H1 (cell line): Measurements from ENCODE around the gene TBC1D16. TPM values are rescaled to one million over a fixed set of nuclear protein-coding genes. Genes with fewer than 3 reads are reported as not detected.

ENCODE experiments used
- CTCF ChIA-PET: fragments of 300-600 bp; sonication (Branson Sonifier 250); formaldehyde crosslinking; loops from one replicate; lab custom pipeline; 2021; ENCODE audit not compliant: partially characterized antibody; lab: Charles Lee
- POLR2A ChIA-PET: fragments of 300-600 bp; sonication (Branson Sonifier 250); formaldehyde crosslinking; loops from one replicate; lab custom pipeline; 2021; ENCODE audit warnings: inconsistent platforms; ENCODE audit not compliant: partially characterized antibody; lab: Charles Lee
- DNase-seq, 2 experiments: peaks; one replicate each; pipeline versions ENCODE4 v3.0.0 to v3.0.0-alpha.2; 2010 to 2022; ENCODE audit warnings: low spot score in 2 of 2, low read depth in 1 of 2, mixed read lengths in 1 of 2
- FAIRE-seq: peaks from 2 replicates; lab custom pipeline; 2011; peaks lifted over from hg19 to GRCh38; lab: Jason Lieb, UNC
- H2AFZ ChIP-seq: 2 replicates; pipeline ENCODE4 v1.8.1; 2012; ENCODE audit warnings: low read length, inconsistent platforms
- H2AK5ac ChIP-seq: 2 replicates; pipeline ENCODE4 v1.6.1; 2013; ENCODE audit warnings: low read depth, low read length
- H2BK120ac ChIP-seq: replicated peaks from 2 replicates; pipeline ENCODE3; 2013; ENCODE audit warnings: low read depth, low read length, inconsistent platforms
- H2BK12ac ChIP-seq: 2 replicates; pipeline ENCODE4 v1.6.1; 2013; ENCODE audit warnings: low read depth, low read length
- H2BK15ac ChIP-seq: 2 replicates; pipeline ENCODE4 v1.6.1; 2013; ENCODE audit warnings: low read length
- H2BK20ac ChIP-seq: 2 replicates; pipeline ENCODE4 v1.6.1; 2013; ENCODE audit warnings: low read length
- H2BK5ac ChIP-seq: 2 replicates; pipeline ENCODE4 v1.6.1; 2013; ENCODE audit warnings: low read depth, low read length
- H3K14ac ChIP-seq: 2 replicates; pipeline ENCODE4 v1.6.1; 2013; ENCODE audit warnings: inconsistent platforms; ENCODE audit not compliant: insufficient read length
- H3K18ac ChIP-seq: 2 replicates; pipeline ENCODE4 v1.6.1; 2013; ENCODE audit warnings: low read length; ENCODE audit errors: extremely low read depth
- H3K23ac ChIP-seq: 2 replicates; pipeline ENCODE4 v1.6.1; 2013; ENCODE audit warnings: inconsistent platforms; ENCODE audit not compliant: insufficient read length
- H3K23me2 ChIP-seq: 2 replicates; pipeline ENCODE4 v1.6.1; 2013; ENCODE audit warnings: low read depth, low read length
- H3K27ac ChIP-seq: 2 replicates; pipeline ENCODE4 v1.6.1; 2011; ENCODE audit warnings: low read depth, low read length, inconsistent platforms
- H3K27me3 ChIP-seq, 4 experiments: replicated peaks in 1 of 4; 1 replicate in 1 of 4; 2 replicates in 3 of 4; pipeline versions ENCODE4 v1.6.1 to v1.8.1; 2011 to 2013; ENCODE audit warnings: low read length in 3 of 4, mild to moderate bottlenecking in 3 of 4, inconsistent platforms in 2 of 4, mixed read lengths in 2 of 4, moderate library complexity in 1 of 4; ENCODE audit not compliant: control insufficient read depth in 3 of 4, insufficient read depth in 3 of 4; ENCODE audit errors: extremely low read depth in 1 of 4
- H3K36me3 ChIP-seq, 4 experiments: 2 replicates each; pipeline versions ENCODE4 v1.6.1 to v1.8.1; 2011 to 2013; ENCODE audit warnings: mild to moderate bottlenecking in 4 of 4, low read length in 3 of 4, moderate library complexity in 2 of 4, control low read depth in 1 of 4, inconsistent platforms in 1 of 4; ENCODE audit not compliant: insufficient read depth in 4 of 4, control insufficient read depth in 2 of 4
- H3K4ac ChIP-seq: replicated peaks from 2 replicates; pipeline ENCODE3; 2013; ENCODE audit warnings: low read length, low read depth, mixed read lengths, inconsistent platforms; ENCODE audit not compliant: insufficient read length
- H3K4me1 ChIP-seq, 4 experiments: replicated peaks in 1 of 4; 1 replicate in 1 of 4; 2 replicates in 3 of 4; pipeline versions ENCODE4 v1.6.1 to v1.8.1; 2011 to 2013; ENCODE audit warnings: low read length in 3 of 4, inconsistent platforms in 2 of 4, mixed read lengths in 1 of 4; ENCODE audit not compliant: insufficient read depth in 4 of 4, control insufficient read depth in 3 of 4
- H3K4me2 ChIP-seq, 2 experiments: 2 replicates each; pipeline versions ENCODE4 v1.6.1 to v1.8.1; 2011 to 2013; ENCODE audit warnings: low read depth in 2 of 2, low read length in 2 of 2, control low read depth in 1 of 2, inconsistent platforms in 1 of 2, mild to moderate bottlenecking in 1 of 2; ENCODE audit not compliant: insufficient read depth in 1 of 2
- H3K4me3 ChIP-seq, 4 experiments: fragments of 200-600, 300-600 bp in 1 of 4; sonication (generic), shearing (Covaris generic), sonication (Bioruptor Twin) in 1 of 4; 2 replicates each; pipeline versions ENCODE4 v1.5.1 to v1.8.1; 2011 to 2016; ENCODE audit warnings: low read length in 4 of 4, low read depth in 3 of 4, control low read depth in 2 of 4, inconsistent platforms in 2 of 4, mild to moderate bottlenecking in 2 of 4, mixed read lengths in 1 of 4, moderate library complexity in 1 of 4; ENCODE audit not compliant: insufficient read depth in 2 of 4; ENCODE audit errors: extremely low read depth in 1 of 4
- H3K56ac ChIP-seq: replicated peaks from 2 replicates; pipeline ENCODE3; 2013; ENCODE audit warnings: low read depth, mild to moderate bottlenecking, mixed read lengths, low read length, inconsistent platforms; ENCODE audit not compliant: insufficient read length
- H3K79me1 ChIP-seq: 2 replicates; pipeline ENCODE4 v1.6.1; 2013; ENCODE audit warnings: low read depth, low read length, control low read depth
- H3K79me2 ChIP-seq, 2 experiments: 2 replicates each; pipeline versions ENCODE4 v1.6.1 to v1.8.1; 2012 to 2013; ENCODE audit warnings: low read length in 2 of 2, mild to moderate bottlenecking in 2 of 2, inconsistent platforms in 1 of 2; ENCODE audit not compliant: insufficient read depth in 2 of 2, control insufficient read depth in 1 of 2
- H3K9ac ChIP-seq, 4 experiments: replicated peaks in 1 of 4; 1 replicate in 1 of 4; 2 replicates in 3 of 4; pipeline versions ENCODE4 v1.6.1 to v1.8.1; 2011 to 2013; ENCODE audit warnings: low read depth in 3 of 4, low read length in 3 of 4, control low read depth in 2 of 4, mild to moderate bottlenecking in 2 of 4, moderate library complexity in 2 of 4, inconsistent platforms in 1 of 4; ENCODE audit errors: extremely low read depth in 1 of 4
- H3K9me3 ChIP-seq, 2 experiments: 2 replicates each; pipeline versions ENCODE4 v1.6.1 to v1.8.1; 2012 to 2013; ENCODE audit warnings: mild to moderate bottlenecking in 2 of 2, moderate library complexity in 2 of 2, control low read depth in 1 of 2, inconsistent platforms in 1 of 2, low read depth in 1 of 2, low read length in 1 of 2, mixed read lengths in 1 of 2; ENCODE audit not compliant: insufficient read depth in 2 of 2
- H4K20me1 ChIP-seq, 2 experiments: replicated peaks in 1 of 2; 2 replicates each; pipeline versions ENCODE3 to v1.8.1; 2011 to 2013; ENCODE audit warnings: inconsistent platforms in 2 of 2, low read length in 2 of 2, mild to moderate bottlenecking in 1 of 2; ENCODE audit not compliant: insufficient read depth in 2 of 2, control insufficient read depth in 1 of 2
- H4K5ac ChIP-seq: 2 replicates; pipeline ENCODE4 v1.6.1; 2013; ENCODE audit warnings: low read length, low read depth, mixed read lengths, inconsistent platforms; ENCODE audit not compliant: insufficient read length
- H4K8ac ChIP-seq: 2 replicates; pipeline ENCODE4 v1.8.0; 2013; ENCODE audit warnings: mild to moderate bottlenecking, moderate library complexity, low read length, inconsistent platforms; ENCODE audit not compliant: insufficient read depth; ENCODE audit errors: extremely low read depth
- H4K91ac ChIP-seq: replicated peaks from 2 replicates; pipeline ENCODE3; 2013; ENCODE audit warnings: low read length, mixed read lengths, inconsistent platforms; ENCODE audit not compliant: insufficient read length
- GABPA ChIP-seq: IDR thresholded peaks from 2 replicates; pipeline ENCODE4 v1.6.1; 2011; ENCODE audit warnings: mild to moderate bottlenecking, low read length, moderate library complexity, borderline replicate concordance; ENCODE audit not compliant: insufficient read depth
- JUN ChIP-seq: IDR thresholded peaks from 2 replicates; pipeline ENCODE4 v1.6.1; 2011; ENCODE audit warnings: low read depth, mild to moderate bottlenecking, improper control_type of control experiment, low read length
- KDM1A ChIP-seq: fragments of 200-600, 300-600 bp; sonication (generic); IDR thresholded peaks from 2 replicates; pipeline ENCODE4 v1.7.1; 2016; ENCODE audit warnings: mild to moderate bottlenecking, low read length, borderline replicate concordance
- NANOG ChIP-seq: IDR thresholded peaks from 2 replicates; pipeline ENCODE4 v1.6.1; 2011; ENCODE audit warnings: low read length, low read depth, mild to moderate bottlenecking, inconsistent platforms; ENCODE audit not compliant: insufficient read depth, poor library complexity, severe bottlenecking
- POU5F1 ChIP-seq: IDR thresholded peaks from 2 replicates; pipeline ENCODE4 v1.6.1; 2011; ENCODE audit warnings: low read depth, mild to moderate bottlenecking, low read length, moderate library complexity
- TAF1 ChIP-seq: IDR thresholded peaks from 2 replicates; pipeline ENCODE4 v1.6.1; 2011; ENCODE audit warnings: mild to moderate bottlenecking, low read depth, low read length
- TAF7 ChIP-seq: optimal IDR thresholded peaks from 2 replicates; pipeline ENCODE3; 2011; ENCODE audit warnings: low read depth, mild to moderate bottlenecking, inconsistent platforms, low read length, moderate library complexity, borderline replicate concordance
- WGBS, 2 experiments: shearing (Covaris generic) in 1 of 2; methylation state at CpG; one replicate each; pipeline versions ENCODE4 v1.1.6 to v1.1.7; 2013 to 2015; ENCODE audit warnings: low lambda C conversion rate in 2 of 2, mixed read lengths in 2 of 2, inconsistent platforms in 1 of 2, low coverage in 1 of 2, missing lambda C conversion rate in 1 of 2; ENCODE audit not compliant: insufficient replicate concordance in 2 of 2, insufficient coverage in 1 of 2, insufficient read length in 1 of 2; ENCODE audit errors: extremely low coverage in 1 of 2, missing lambda C conversion rate in 1 of 2; 5-methylcytosine and 5-hydroxymethylcytosine counted together
- polyA plus RNA-seq, 7 experiments: library from polyadenylated mRNA; depleted of rRNA in 3 of 7; stranded (reverse) in 5 of 7; unstranded in 2 of 7; fragments of >200 nt in 5 of 7; fragments of 200-250 nt in 2 of 7; gene quantifications; 1 replicate in 5 of 7; 2 replicates in 1 of 7; 4 replicates in 1 of 7; pipeline versions ENCODE4 v1.2.1 to v1.2.3, GENCODE V29; 2011 to 2013; ENCODE audit warnings: missing spikeins in 2 of 7, mixed read lengths in 2 of 7
- total RNA-seq: library from RNA; stranded (reverse); fragmentation: NEBNext Ultra II Directional; extraction: Animal tissue kit (Norgen Biotek cat#: 25700); gene quantifications from 2 replicates; pipeline ENCODE4 v1.2.1, GENCODE V29; 2021
- TF ChIP-seq, protein P1 (sequence below), 3 experiments: IDR thresholded peaks; 1 replicate in 2 of 3; 2 replicates in 1 of 3; pipeline versions ENCODE4 v1.5.1 to v1.6.1; 2011; ENCODE audit warnings: low read length in 3 of 3, mild to moderate bottlenecking in 3 of 3, inconsistent platforms in 2 of 3, low read depth in 1 of 3, moderate library complexity in 1 of 3; ENCODE audit not compliant: insufficient read depth in 1 of 3; ENCODE audit errors: control extremely low read depth in 1 of 3

TBC1D16 gene
- total and polyA plus RNA-seq, 2 of the 8 experiments (the other 6 are each of a cell fraction or from before 2014, with no cell fraction given): 21.1 to 109 TPM

DNA sequence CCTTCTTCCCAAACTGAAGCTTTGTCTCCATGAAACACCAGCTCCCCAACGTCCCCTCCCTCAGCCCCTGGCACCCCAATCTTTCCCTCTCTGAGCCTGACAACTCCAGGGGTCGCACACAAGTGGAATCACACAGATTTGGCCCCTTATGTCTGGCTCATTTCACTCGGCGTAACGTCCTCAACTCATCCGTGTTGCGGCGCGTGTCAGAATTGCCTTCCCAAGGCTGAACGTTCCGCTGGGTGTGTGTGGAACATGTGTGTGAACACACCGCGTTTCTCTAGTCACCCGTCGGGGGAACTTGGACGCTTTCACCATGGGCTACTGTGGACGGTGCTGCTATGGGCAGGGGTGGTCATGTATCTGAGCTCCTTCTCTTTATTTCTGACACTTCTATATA lies 45.0 kb downstream of the TBC1D16 start:
- FAIRE-seq: no peak
- TF ChIP-seq GABPA (no peak), KDM1A (no peak), POU5F1 (no peak), TAF1 (no peak), TAF7 (no peak), NANOG (no peak), JUN (no peak)
- TF ChIP-seq, protein P1, sequence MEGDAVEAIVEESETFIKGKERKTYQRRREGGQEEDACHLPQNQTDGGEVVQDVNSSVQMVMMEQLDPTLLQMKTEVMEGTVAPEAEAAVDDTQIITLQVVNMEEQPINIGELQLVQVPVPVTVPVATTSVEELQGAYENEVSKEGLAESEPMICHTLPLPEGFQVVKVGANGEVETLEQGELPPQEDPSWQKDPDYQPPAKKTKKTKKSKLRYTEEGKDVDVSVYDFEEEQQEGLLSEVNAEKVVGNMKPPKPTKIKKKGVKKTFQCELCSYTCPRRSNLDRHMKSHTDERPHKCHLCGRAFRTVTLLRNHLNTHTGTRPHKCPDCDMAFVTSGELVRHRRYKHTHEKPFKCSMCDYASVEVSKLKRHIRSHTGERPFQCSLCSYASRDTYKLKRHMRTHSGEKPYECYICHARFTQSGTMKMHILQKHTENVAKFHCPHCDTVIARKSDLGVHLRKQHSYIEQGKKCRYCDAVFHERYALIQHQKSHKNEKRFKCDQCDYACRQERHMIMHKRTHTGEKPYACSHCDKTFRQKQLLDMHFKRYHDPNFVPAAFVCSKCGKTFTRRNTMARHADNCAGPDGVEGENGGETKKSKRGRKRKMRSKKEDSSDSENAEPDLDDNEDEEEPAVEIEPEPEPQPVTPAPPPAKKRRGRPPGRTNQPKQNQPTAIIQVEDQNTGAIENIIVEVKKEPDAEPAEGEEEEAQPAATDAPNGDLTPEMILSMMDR (IDR thresholded peaks at IDR 0.05; ENCODE audit: control extremely low read depth in 1 of 3, insufficient read depth in 1 of 3, low read depth in 1 of 3, low read length in 3 of 3): no peak

More for the DNA sequence above, 45.0 kb downstream of the TBC1D16 start:
- Histone ChIP-seq H3K4me3 (no peak overlapping the region), H4K8ac (no peak overlapping the region), H2BK5ac (no peak overlapping the region), H4K5ac (no peak overlapping the region), H3K36me3 (peaks cover 0 to 2% (median 0%) of the 10 kb centered on the region in 4 experiments; a peak in 1 of 8 replicates), H3K9ac (no peak overlapping the region; a peak in 1 of 7 replicates), H3K79me2 (peaks cover 0 to 26% of the 10 kb centered on the region in 2 experiments; a peak in 1 of 4 replicates), H3K27ac (no peak overlapping the region), H3K9me3 (no peaks in the 10 kb centered on the region), H2BK15ac (peak overlapping the region; percentile 61; the same call in 1 of the 2 replicates), H2BK120ac (no peak overlapping the region), H2BK20ac (no peak overlapping the region), H2AK5ac (no peak overlapping the region), H3K14ac (no peak overlapping the region), H4K20me1 (peaks cover 9 to 17% of the 10 kb centered on the region in 2 experiments), H3K4me1 (peaks cover 15 to 37% (median 28%) of the 10 kb centered on the region in 4 experiments), H3K4me2 (no peak overlapping the region; a peak in 1 of 4 replicates), H3K18ac (no peak overlapping the region; the same call in 1 of the 2 replicates), H3K27me3 (peaks cover 0 to 2% (median 0%) of the 10 kb centered on the region in 4 experiments; a peak in 2 of 7 replicates), H2AFZ (no peak overlapping the region), H2BK12ac (peak overlapping the region; percentile 72), H3K56ac (no peak overlapping the region), H4K91ac (no peak overlapping the region), H3K4ac (no peak overlapping the region), H3K79me1 (peaks cover 11% of the 10 kb centered on the region), H3K23ac (no peak overlapping the region), H3K23me2 (no peaks in the 10 kb centered on the region)
- DNase-seq: no peak
- POLR2A ChIA-PET: interaction anchor here (1.1 to 2.6 kb wide), 6 partner anchors 12 to 156 kb away, joined by 3 to 12 read pairs (median 4); no protein-coding TSS in a partner anchor
- CTCF ChIA-PET: interaction anchor here (0.7 to 2.7 kb wide), 12 partner anchors 12 to 182 kb away, joined by 3 to 9 read pairs (median 4); no protein-coding TSS in a partner anchor
- WGBS, 2 experiments: 95% methylated on average over 17 of the region's 17 CpGs; no CpG with 5 or more reads in 1 of the 2 experiments
